PC-3 (cell line): ENCODE results near the gene OXNAD1. TPM values are rescaled to one million over a fixed set of nuclear protein-coding genes. Genes with fewer than 3 reads are reported as not detected.

Source experiments
- ATAC-seq: fragments of 200-7000 bp; cut with Tn5 transposase; 2 replicates; pipeline ENCODE4 v1.9.1; 2020; ENCODE audit warnings: mild to moderate bottlenecking, moderate library complexity
- BruUV-seq: library from RNA; stranded (reverse); fragments of 400-500 nt; replicated peaks from 2 replicates; lab custom pipeline; 2021; lab: Mats Ljungman, UMichigan
- CTCF ChIA-PET: fragments of 300-600 bp; sonication (Branson Sonifier 250); formaldehyde crosslinking; loops from one replicate; lab custom pipeline; 2022; ENCODE audit warnings: antibody characterized with exemption; lab: Charles Lee
- POLR2A ChIA-PET: fragments of 300-600 bp; sonication (Branson Sonifier 250); formaldehyde crosslinking; loops from one replicate; lab custom pipeline; 2022; ENCODE audit warnings: antibody characterized with exemption; ENCODE audit not compliant: unreplicated experiment; lab: Charles Lee
- DNase-seq: peaks from one replicate; pipeline ENCODE4 v3.0.0-alpha.2; 2015
- H2AFZ ChIP-seq: fragments of 300-600 bp; sonication (generic); 2 replicates; pipeline ENCODE4 v1.6.0; 2016; ENCODE audit warnings: antibody characterized with exemption, low read length
- H3F3A ChIP-seq: fragments of 300-600 bp; sonication (generic); one replicate; pipeline ENCODE4 v1.6.0; 2017; ENCODE audit warnings: antibody characterized with exemption, low read length, control low read depth, mild to moderate bottlenecking; ENCODE audit not compliant: unreplicated experiment
- H3K27ac ChIP-seq: fragments of 300-600 bp; sonication (generic); 2 replicates; pipeline ENCODE4 v1.5.1; 2016; ENCODE audit warnings: mild to moderate bottlenecking, low read length
- H3K27me3 ChIP-seq: fragments of 300-600 bp; sonication (generic); 2 replicates; pipeline ENCODE4 v1.6.1; 2016; ENCODE audit warnings: low read length, mixed read lengths
- H3K36me3 ChIP-seq: fragments of 300-600 bp; sonication (generic); 2 replicates; pipeline ENCODE4 v1.6.1; 2016; ENCODE audit warnings: low read depth, mixed run types, low read length, mixed read lengths
- H3K4me1 ChIP-seq: fragments of 300-600 bp; sonication (generic); 2 replicates; pipeline ENCODE4 v1.5.1; 2016; ENCODE audit warnings: low read length; ENCODE audit not compliant: insufficient read depth
- H3K4me2 ChIP-seq: fragments of 300-600 bp; sonication (generic); 2 replicates; pipeline ENCODE4 v1.6.0; 2016; ENCODE audit warnings: low read length
- H3K4me3 ChIP-seq: fragments of 300-600 bp; sonication (generic); 2 replicates; pipeline ENCODE4 v1.5.1; 2016; ENCODE audit warnings: mild to moderate bottlenecking, low read length, mixed read lengths
- H3K79me2 ChIP-seq: fragments of 300-600 bp; sonication (generic); 2 replicates; pipeline ENCODE4 v1.6.1; 2017; ENCODE audit warnings: low read length, mixed read lengths
- H3K9ac ChIP-seq: fragments of 300-600 bp; sonication (generic); 2 replicates; pipeline ENCODE4 v1.6.0; 2016; ENCODE audit warnings: mild to moderate bottlenecking, low read length
- H3K9me2 ChIP-seq: fragments of 300-600 bp; sonication (generic); replicated peaks from 2 replicates; pipeline ENCODE4 v1.6.1; 2016; ENCODE audit warnings: mixed run types, low read length, mixed read lengths
- H3K9me3 ChIP-seq: fragments of 300-600 bp; sonication (generic); 2 replicates; pipeline ENCODE4 v1.6.1; 2016; ENCODE audit warnings: low read length, mixed read lengths
- H4K20me1 ChIP-seq: fragments of 300-600 bp; sonication (generic); 2 replicates; pipeline ENCODE4 v1.6.1; 2016; ENCODE audit warnings: low read length, mixed read lengths
- EZH2 ChIP-seq: fragments of 300-600 bp; sonication (generic); IDR thresholded peaks from one replicate; pipeline ENCODE4 v1.6.1; 2017; ENCODE audit warnings: antibody characterized with exemption, mild to moderate bottlenecking, low read length; ENCODE audit not compliant: unreplicated experiment
- EZH2phosphoT487 ChIP-seq: fragments of 300-600 bp; sonication (generic); IDR thresholded peaks from 2 replicates; pipeline ENCODE4 v1.6.1; 2018; ENCODE audit warnings: mild to moderate bottlenecking, antibody characterized with exemption, low read length, borderline replicate concordance
- intact Hi-C: fragments of 100-400 bp; cut with micrococcal nuclease; formaldehyde crosslinking; loops from 2 replicates; pipeline ENCODE4 v1.9.0; 2023
- total RNA-seq: library from RNA; depleted of rRNA; stranded (reverse); fragments of >200 nt; gene quantifications from 2 replicates; pipeline ENCODE4 v1.2.3, GENCODE V29; 2014
- TF ChIP-seq, protein P1 (sequence below): fragments of 300-600 bp; sonication (generic); conservative IDR thresholded peaks from 2 replicates; pipeline ENCODE4 v1.5.1; 2017; ENCODE audit warnings: antibody characterized with exemption, low read depth, mild to moderate bottlenecking, low read length

The OXNAD1 gene
- total RNA-seq, 1 experiment from 2014 or later: 20.5 TPM

DNA sequence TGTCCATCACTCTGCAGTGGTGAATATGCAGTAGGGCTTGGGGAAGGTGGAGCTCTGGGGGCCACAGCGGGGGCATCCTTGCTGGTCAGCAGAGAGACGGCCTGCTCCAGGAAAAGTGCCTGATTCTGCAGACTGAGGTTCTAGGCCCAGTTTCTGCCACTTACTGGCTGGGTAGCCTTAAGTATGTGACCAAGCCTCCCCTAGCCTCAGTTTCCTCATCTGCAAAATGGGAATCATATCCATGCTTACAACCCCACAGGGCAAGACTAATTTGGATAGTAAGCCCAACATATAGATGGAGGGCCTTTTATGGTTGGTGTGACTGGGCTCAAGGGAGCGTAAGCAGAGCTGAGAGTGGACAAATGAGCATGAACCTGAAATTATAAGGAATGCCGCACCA lies 60.8 kb downstream of the OXNAD1 start:
- Histone ChIP-seq H4K20me1 (no peaks in the 10 kb centered on the region), H3K27ac (no peak overlapping the region), H3K36me3 (peaks cover 9% of the 10 kb centered on the region; the same call in 1 of the 2 replicates), H3K9ac (no peak overlapping the region), H3K27me3 (no peaks in the 10 kb centered on the region), H3K4me2 (no peak overlapping the region), H3K79me2 (no peaks in the 10 kb centered on the region), H3K9me3 (no peaks in the 10 kb centered on the region), H3F3A (no peaks in the 10 kb centered on the region), H3K9me2 (no peaks in the 10 kb centered on the region), H2AFZ (no peak overlapping the region), H3K4me3 (no peak overlapping the region), H3K4me1 (no peaks in the 10 kb centered on the region)
- intact Hi-C loops: no loop called here
- no peak for DNase-seq
- ChIA-PET CTCF (no interaction called here), POLR2A (no interaction called here)
- no peak for TF ChIP-seq EZH2phosphoT487
- TF ChIP-seq, protein P1, sequence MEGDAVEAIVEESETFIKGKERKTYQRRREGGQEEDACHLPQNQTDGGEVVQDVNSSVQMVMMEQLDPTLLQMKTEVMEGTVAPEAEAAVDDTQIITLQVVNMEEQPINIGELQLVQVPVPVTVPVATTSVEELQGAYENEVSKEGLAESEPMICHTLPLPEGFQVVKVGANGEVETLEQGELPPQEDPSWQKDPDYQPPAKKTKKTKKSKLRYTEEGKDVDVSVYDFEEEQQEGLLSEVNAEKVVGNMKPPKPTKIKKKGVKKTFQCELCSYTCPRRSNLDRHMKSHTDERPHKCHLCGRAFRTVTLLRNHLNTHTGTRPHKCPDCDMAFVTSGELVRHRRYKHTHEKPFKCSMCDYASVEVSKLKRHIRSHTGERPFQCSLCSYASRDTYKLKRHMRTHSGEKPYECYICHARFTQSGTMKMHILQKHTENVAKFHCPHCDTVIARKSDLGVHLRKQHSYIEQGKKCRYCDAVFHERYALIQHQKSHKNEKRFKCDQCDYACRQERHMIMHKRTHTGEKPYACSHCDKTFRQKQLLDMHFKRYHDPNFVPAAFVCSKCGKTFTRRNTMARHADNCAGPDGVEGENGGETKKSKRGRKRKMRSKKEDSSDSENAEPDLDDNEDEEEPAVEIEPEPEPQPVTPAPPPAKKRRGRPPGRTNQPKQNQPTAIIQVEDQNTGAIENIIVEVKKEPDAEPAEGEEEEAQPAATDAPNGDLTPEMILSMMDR: no peak
- no peak for TF ChIP-seq EZH2
- no peak for ATAC-seq
- BruUV-seq: no TSS peak

DNA sequence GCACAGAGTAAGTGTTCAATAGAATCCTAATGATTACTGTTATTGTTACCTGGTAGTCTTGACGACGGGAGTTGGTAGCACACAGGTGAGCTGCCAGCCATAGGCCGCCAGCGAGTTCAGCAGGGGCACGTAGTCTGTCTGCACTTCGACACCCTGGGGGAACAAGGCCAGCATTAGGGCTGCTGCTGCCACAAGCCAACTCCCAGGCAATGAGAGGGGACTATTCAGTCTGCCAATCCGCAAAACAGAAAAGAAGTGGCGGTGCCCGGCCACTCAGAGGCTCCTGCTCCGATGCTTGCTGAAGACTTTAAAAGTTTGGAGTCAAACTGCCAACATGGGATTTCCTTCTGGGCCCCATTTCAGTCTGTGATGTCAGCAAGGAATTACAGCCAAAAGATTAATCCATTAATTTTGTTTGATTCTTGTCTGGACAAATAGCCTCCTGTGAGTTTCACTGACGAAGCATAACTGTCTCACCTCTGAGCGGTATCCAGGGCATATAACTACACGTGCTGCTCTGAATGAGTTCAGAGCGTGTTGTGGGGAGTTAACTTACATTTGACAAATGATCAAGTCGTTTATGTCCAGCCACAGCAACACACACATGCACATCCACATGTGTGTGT lies 61.8 kb downstream of the OXNAD1 start:
- intact Hi-C loops: no loop called here
- H3K79me2 ChIP-seq: no peaks in the 10 kb centered on the region
- H3F3A ChIP-seq: no peaks in the 10 kb centered on the region
- CTCF ChIA-PET: no interaction called here
- no peak overlapping the region for H3K4me2 ChIP-seq
- H3K36me3 ChIP-seq: peaks cover 17% of the 10 kb centered on the region
- no peaks in the 10 kb centered on the region for H3K9me2 ChIP-seq
- H2AFZ ChIP-seq: no peak overlapping the region
- TF ChIP-seq EZH2phosphoT487 (no peak), EZH2 (no peak)
- TF ChIP-seq, protein P1: no peak
- no peak overlapping the region for H3K9ac ChIP-seq
- no peak for ATAC-seq
- H4K20me1 ChIP-seq: no peaks in the 10 kb centered on the region
- H3K27ac ChIP-seq: no peak overlapping the region
- no peaks in the 10 kb centered on the region for H3K9me3 ChIP-seq
- no peaks in the 10 kb centered on the region for H3K27me3 ChIP-seq
- POLR2A ChIA-PET: no interaction called here
- no peak overlapping the region for H3K4me3 ChIP-seq
- BruUV-seq: no TSS peak
- DNase-seq: no peak
- no peaks in the 10 kb centered on the region for H3K4me1 ChIP-seq

DNA sequence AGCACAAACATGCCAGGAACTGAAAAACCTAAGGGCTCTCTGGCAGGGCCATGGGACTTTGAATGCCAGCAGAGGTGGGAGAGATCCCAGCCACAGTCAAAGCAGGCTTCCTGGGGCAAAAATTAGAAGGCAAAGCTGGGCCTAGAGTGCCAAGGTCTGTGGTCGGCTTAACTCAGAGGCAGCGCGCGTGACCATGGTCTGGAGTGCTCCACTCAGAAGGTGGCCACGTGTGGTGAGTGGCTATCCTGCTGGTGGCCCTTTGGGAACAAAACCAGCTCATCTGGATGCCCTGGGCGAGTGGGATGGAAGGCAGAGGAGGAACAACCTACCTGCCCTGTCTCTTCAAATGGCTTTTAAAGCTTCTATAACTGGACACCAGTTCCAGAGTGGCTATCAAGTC lies 63.1 kb downstream of the OXNAD1 start:
- H3K79me2 ChIP-seq: no peaks in the 10 kb centered on the region
- H3K9me3 ChIP-seq: no peaks in the 10 kb centered on the region
- no peaks in the 10 kb centered on the region for H4K20me1 ChIP-seq
- H3K4me3 ChIP-seq: no peak overlapping the region
- H3F3A ChIP-seq: no peaks in the 10 kb centered on the region
- intact Hi-C loops: no loop called here
- TF ChIP-seq EZH2phosphoT487: no peak
- TF ChIP-seq, protein P1: no peak
- TF ChIP-seq EZH2: no peak
- DNase-seq (no peak), ATAC-seq (no peak)
- no peaks in the 10 kb centered on the region for H3K27me3 ChIP-seq
- ChIA-PET CTCF (no interaction called here), POLR2A (no interaction called here)
- no peaks in the 10 kb centered on the region for H3K9me2 ChIP-seq
- no TSS peak for BruUV-seq
- no peak overlapping the region for H3K4me2 ChIP-seq
- H3K36me3 ChIP-seq: peaks cover 19% of the 10 kb centered on the region
- H2AFZ ChIP-seq: no peak overlapping the region
- no peaks in the 10 kb centered on the region for H3K4me1 ChIP-seq
- H3K27ac ChIP-seq: no peak overlapping the region
- H3K9ac ChIP-seq: no peak overlapping the region
